CD4-positive, CD25-positive, alpha-beta regulatory T cell (primary cell): ENCODE results near the gene ZACN. TPM values are rescaled to one million over a fixed set of nuclear protein-coding genes. Genes with fewer than 3 reads are reported as not detected.

Experiments used
- ATAC-seq, 2 donors: fragments of 150-1000 bp; cut with Tn5 transposase; one replicate each; pipeline ENCODE4 v1.10.0; 2021; ENCODE audit warnings: low read depth in 2 of 2, moderate number of reproducible peaks in 2 of 2, moderate library complexity in 1 of 2
- DNase-seq, 3 donors: peaks; one replicate each; pipeline versions ENCODE4 v3.0.0 to v3.0.0-alpha.2; 2012 to 2022; ENCODE audit warnings: mixed read lengths in 1 of 3
- H3K27ac ChIP-seq: one replicate; pipeline ENCODE4 v1.7.0; 2013; ENCODE audit warnings: mild to moderate bottlenecking, low read length; ENCODE audit not compliant: insufficient read depth, poor library complexity, severe bottlenecking
- H3K27me3 ChIP-seq: one replicate; pipeline ENCODE4 v1.7.0; 2013; ENCODE audit warnings: low read length; ENCODE audit not compliant: control insufficient read depth, insufficient read depth
- H3K36me3 ChIP-seq: one replicate; pipeline ENCODE4 v1.7.0; 2013; ENCODE audit warnings: mild to moderate bottlenecking, low read length, moderate library complexity; ENCODE audit not compliant: control insufficient read depth, insufficient read depth
- H3K4me1 ChIP-seq: 2 replicates; pipeline ENCODE4 v1.7.0; 2013; ENCODE audit warnings: mild to moderate bottlenecking, low read length; ENCODE audit not compliant: insufficient read depth, control insufficient read depth, poor library complexity, severe bottlenecking
- H3K4me3 ChIP-seq: one replicate; pipeline ENCODE4 v1.7.0; 2013; ENCODE audit warnings: low read depth, mild to moderate bottlenecking, low read length, moderate library complexity
- H3K9me3 ChIP-seq, 2 experiments: 1 replicate in 1 of 2; 2 replicates in 1 of 2; pipeline ENCODE4 v1.7.0; 2013; ENCODE audit warnings: low read length in 2 of 2, mild to moderate bottlenecking in 1 of 2, moderate library complexity in 1 of 2; ENCODE audit not compliant: control insufficient read depth in 2 of 2
- H3K27ac Mint-ChIP-seq, 3 donors: one replicate each; pipeline ENCODE4 v1.8.0; 2020 to 2022; ENCODE audit warnings: mild to moderate bottlenecking in 3 of 3, mixed read lengths in 3 of 3, moderate library complexity in 2 of 3
- H3K27me3 Mint-ChIP-seq: one replicate; pipeline ENCODE4 v1.8.0; 2022; ENCODE audit warnings: mild to moderate bottlenecking, mixed read lengths
- H3K36me3 Mint-ChIP-seq: one replicate; pipeline ENCODE4 v1.8.0; 2020; ENCODE audit warnings: mixed read lengths
- H3K4me1 Mint-ChIP-seq, 4 donors: one replicate each; pipeline ENCODE4 v1.8.0; 2020 to 2022; ENCODE audit warnings: mixed read lengths in 4 of 4, mild to moderate bottlenecking in 1 of 4
- H3K4me3 Mint-ChIP-seq, 4 donors: one replicate each; pipeline ENCODE4 v1.8.0; 2020 to 2022; ENCODE audit warnings: mild to moderate bottlenecking in 4 of 4, mixed read lengths in 4 of 4, moderate library complexity in 3 of 4
- H3K9me3 Mint-ChIP-seq, 7 donors: one replicate each; pipeline ENCODE4 v1.8.0; 2020 to 2022; ENCODE audit warnings: mixed read lengths in 7 of 7, mild to moderate bottlenecking in 3 of 7, moderate library complexity in 2 of 7
- polyA plus RNA-seq, 4 donors: library from polyadenylated mRNA; unstranded; fragments of 300-500 nt; fragmentation: Illumina TruSeq; gene quantifications; one replicate each; pipeline ENCODE4 v1.2.3, GENCODE V29; 2021
- total RNA-seq: library from RNA; stranded (reverse); gene quantifications from one replicate; pipeline ENCODE4 v1.2.3, GENCODE V29; 2022

Gene ZACN
- total RNA-seq: 0.42 TPM
- polyA plus RNA-seq: 1 to 10 TPM in 1 of 4 donors, under 1 TPM in 3; 0.24 to 2.0 (median 0.62) TPM

- ATAC-seq (no peak), DNase-seq (no peak)
- Mint-ChIP-seq H3K9me3 (peaks cover 0 to 1% (median 0%) of the 10 kb centered on the region in 7 donors), H3K36me3 (peaks cover 3% of the 10 kb centered on the region), H3K4me3 (peak within 1 kb of the TSS in 2 of 4 donors; percentile 28 to 69), H3K4me1 (peaks cover 0 to 50% (median 11%) of the 10 kb centered on the region in 4 donors), H3K27ac (peak within 1 kb of the TSS in 2 of 3 donors; percentile 67 to 71), H3K27me3 (peaks cover 42% of the 10 kb centered on the region)
- Histone ChIP-seq H3K4me1 (peaks cover 50% of the 10 kb centered on the region), H3K27me3 (peaks cover 10% of the 10 kb centered on the region), H3K36me3 (peaks cover 12% of the 10 kb centered on the region), H3K4me3 (no peak within 1 kb of the TSS), H3K9me3 (no peaks in the 10 kb centered on the region), H3K27ac (no peak within 1 kb of the TSS)
Observed at GRCh38 chr17:76078860-76079534, at the start of gene ZACN. Gene ZACN, plus strand, starts transcription at chr17:76079182. Its CDS starts 83 bp downstream, at chr17:76079265.

GRCh38 chr17:76032073-76032779 is 46.8 kb upstream of the ZACN start:
- Histone ChIP-seq H3K27ac (no peak overlapping the region), H3K9me3 (no peaks in the 10 kb centered on the region), H3K27me3 (no peaks in the 10 kb centered on the region), H3K36me3 (no peaks in the 10 kb centered on the region), H3K4me3 (no peak overlapping the region), H3K4me1 (peaks cover 15% of the 10 kb centered on the region)
- Mint-ChIP-seq H3K9me3 (peaks cover 0 to 2% (median 0%) of the 10 kb centered on the region in 7 donors), H3K27me3 (no peaks in the 10 kb centered on the region), H3K4me1 (peaks cover 6 to 34% (median 13%) of the 10 kb centered on the region in 4 donors), H3K27ac (peak overlapping the region in 1 of 3 donors; percentile 15), H3K4me3 (peak overlapping the region in 1 of 4 donors; percentile 32), H3K36me3 (no peaks in the 10 kb centered on the region)
- DNase-seq: no peak
- no peak for ATAC-seq

- Mint-ChIP-seq H3K9me3 (peaks cover 0 to 2% (median 0%) of the 10 kb centered on the region in 7 donors), H3K27ac (peak overlapping the region in 1 of 3 donors; percentile 15), H3K27me3 (no peaks in the 10 kb centered on the region), H3K4me3 (peak overlapping the region in 1 of 4 donors; percentile 32), H3K4me1 (peaks cover 6 to 34% (median 13%) of the 10 kb centered on the region in 4 donors), H3K36me3 (no peaks in the 10 kb centered on the region)
- DNase-seq: no peak
- peaks cover 3% of the 10 kb centered on the region for H3K36me3 ChIP-seq
- no peak for ATAC-seq
- no peaks in the 10 kb centered on the region for H3K9me3 ChIP-seq
- H3K27ac ChIP-seq: no peak overlapping the region
- H3K27me3 ChIP-seq: no peaks in the 10 kb centered on the region
- H3K4me1 ChIP-seq: peaks cover 15% of the 10 kb centered on the region
- no peak overlapping the region for H3K4me3 ChIP-seq
Observed at GRCh38 chr17:76032780-76033108, 46.2 kb upstream of the ZACN start.

- peaks cover 3% of the 10 kb centered on the region for H3K36me3 ChIP-seq
- Mint-ChIP-seq H3K27me3 (no peaks in the 10 kb centered on the region), H3K36me3 (peaks cover 2% of the 10 kb centered on the region), H3K27ac (peak overlapping the region in 2 of 3 donors; percentile 36 to 64), H3K4me1 (peaks cover 6 to 32% (median 13%) of the 10 kb centered on the region in 4 donors), H3K9me3 (peaks cover 0 to 2% (median 0%) of the 10 kb centered on the region in 7 donors), H3K4me3 (peak overlapping the region in 1 of 4 donors; percentile 68)
- H3K4me3 ChIP-seq: no peak overlapping the region
- ATAC-seq (no peak), DNase-seq (no peak)
- no peak overlapping the region for H3K27ac ChIP-seq
- peaks cover 15% of the 10 kb centered on the region for H3K4me1 ChIP-seq
- no peaks in the 10 kb centered on the region for H3K27me3 ChIP-seq
- H3K9me3 ChIP-seq: no peaks in the 10 kb centered on the region
Observed at GRCh38 chr17:76033139-76033538, 45.8 kb upstream of the ZACN start.

GRCh38 chr17:76034428-76035350 is 44.3 kb upstream of the ZACN start:
- peaks cover 18% of the 10 kb centered on the region for H3K36me3 ChIP-seq

GRCh38 chr17:76036497-76037261 is 42.3 kb upstream of the ZACN start:
- Mint-ChIP-seq H3K36me3 (peaks cover 26% of the 10 kb centered on the region), H3K9me3 (peaks cover 0 to 2% (median 0%) of the 10 kb centered on the region in 7 donors), H3K27me3 (no peaks in the 10 kb centered on the region), H3K4me3 (no peak overlapping the region), H3K4me1 (peaks cover 0 to 8% (median 0%) of the 10 kb centered on the region in 4 donors), H3K27ac (peak overlapping the region in 2 of 3 donors; percentile 15 to 87)
- no peaks in the 10 kb centered on the region for H3K9me3 ChIP-seq
- no peaks in the 10 kb centered on the region for H3K4me1 ChIP-seq
- DNase-seq: no peak
- H3K36me3 ChIP-seq: peaks cover 38% of the 10 kb centered on the region
- H3K4me3 ChIP-seq: no peak overlapping the region
- H3K27me3 ChIP-seq: no peaks in the 10 kb centered on the region
- no peak overlapping the region for H3K27ac ChIP-seq
- ATAC-seq: no peak

More at GRCh38 chr17:76034428-76035350, 44.3 kb upstream of the ZACN start:
- H3K4me3 ChIP-seq: no peak overlapping the region
- H3K27ac ChIP-seq: no peak overlapping the region
- no peaks in the 10 kb centered on the region for H3K27me3 ChIP-seq
- no peak overlapping the region for H3K4me3 Mint-ChIP-seq
- no peak for ATAC-seq
- peaks cover 8% of the 10 kb centered on the region for H3K4me1 ChIP-seq
- H3K9me3 Mint-ChIP-seq: peaks cover 0 to 2% (median 0%) of the 10 kb centered on the region in 7 donors
- H3K36me3 Mint-ChIP-seq: peaks cover 18% of the 10 kb centered on the region
- peaks cover 2 to 18% (median 3%) of the 10 kb centered on the region in 4 donors for H3K4me1 Mint-ChIP-seq
- no peaks in the 10 kb centered on the region for H3K27me3 Mint-ChIP-seq
- DNase-seq: no peak
- H3K9me3 ChIP-seq: no peaks in the 10 kb centered on the region
- H3K27ac Mint-ChIP-seq: peak overlapping the region in 1 of 3 donors; percentile 40

GRCh38 chr17:76038050-76038449 is 40.9 kb upstream of the ZACN start:
- Mint-ChIP-seq H3K36me3 (peaks cover 26% of the 10 kb centered on the region), H3K9me3 (no peaks in the 10 kb centered on the region), H3K4me3 (no peak overlapping the region), H3K27me3 (no peaks in the 10 kb centered on the region), H3K27ac (peak overlapping the region in 2 of 3 donors; percentile 72 to 83), H3K4me1 (peaks cover 0 to 4% (median 0%) of the 10 kb centered on the region in 4 donors)
- Histone ChIP-seq H3K27me3 (no peaks in the 10 kb centered on the region), H3K9me3 (no peaks in the 10 kb centered on the region), H3K4me1 (no peaks in the 10 kb centered on the region), H3K27ac (no peak overlapping the region), H3K4me3 (no peak overlapping the region), H3K36me3 (peaks cover 50% of the 10 kb centered on the region)
- ATAC-seq: no peak
- no peak for DNase-seq
